Keratinocyte (primary cell): Measurements from ENCODE around the gene SCYGR8. TPM values are rescaled to one million over a fixed set of nuclear protein-coding genes. Genes with fewer than 3 reads are reported as not detected.

Source experiments
- DNase-seq: peaks from one replicate; pipeline ENCODE4 v3.0.0-alpha.2; 2011; ENCODE audit warnings: low read depth, missing footprints, low spot score
- FAIRE-seq: peaks from 2 replicates; lab custom pipeline; 2011; peaks lifted over from hg19 to GRCh38; lab: Jason Lieb, UNC
- H2AFZ ChIP-seq: 2 replicates; pipeline ENCODE4 v1.6.0; 2012; ENCODE audit warnings: low read length, control low read depth, inconsistent platforms; ENCODE audit not compliant: control insufficient read depth
- H3K27ac ChIP-seq: 2 replicates; pipeline ENCODE4 v1.5.1; 2011; ENCODE audit warnings: low read length; ENCODE audit not compliant: control insufficient read depth, insufficient read depth
- H3K27me3 ChIP-seq: 3 replicates; pipeline ENCODE4 v1.6.0; 2011; ENCODE audit warnings: low read length; ENCODE audit not compliant: control insufficient read depth, insufficient read depth; ENCODE audit errors: extremely low read depth
- H3K36me3 ChIP-seq, 2 experiments: 2 replicates in 1 of 2; 3 replicates in 1 of 2; pipeline ENCODE4 v1.5.1; 2011; ENCODE audit warnings: low read length in 2 of 2, mild to moderate bottlenecking in 1 of 2; ENCODE audit not compliant: control insufficient read depth in 2 of 2, insufficient read depth in 2 of 2; ENCODE audit errors: extremely low read depth in 1 of 2
- H3K4me1 ChIP-seq: 3 replicates; pipeline ENCODE4 v1.5.1; 2011; ENCODE audit warnings: low read length; ENCODE audit not compliant: control insufficient read depth, insufficient read depth; ENCODE audit errors: extremely low read depth
- H3K4me2 ChIP-seq: 3 replicates; pipeline ENCODE4 v1.6.0; 2011; ENCODE audit warnings: low read depth, low read length; ENCODE audit not compliant: control insufficient read depth, insufficient read depth; ENCODE audit errors: extremely low read depth
- H3K4me3 ChIP-seq, 3 experiments: fragments of 200-600 bp in 1 of 3; sonication (generic) in 1 of 3; 2 replicates in 2 of 3; 3 replicates in 1 of 3; pipeline ENCODE4 v1.5.1; 2011 to 2016; ENCODE audit warnings: low read length in 3 of 3, mild to moderate bottlenecking in 3 of 3, control low read depth in 2 of 3, inconsistent platforms in 1 of 3, low read depth in 1 of 3, mixed read lengths in 1 of 3, mixed run types in 1 of 3, moderate library complexity in 1 of 3; ENCODE audit not compliant: control insufficient read depth in 2 of 3, insufficient read depth in 2 of 3; ENCODE audit errors: extremely low read depth in 1 of 3
- H3K79me2 ChIP-seq: 2 replicates; pipeline ENCODE4 v1.6.0; 2012; ENCODE audit warnings: low read length; ENCODE audit not compliant: control insufficient read depth, insufficient read depth
- H3K9ac ChIP-seq: 3 replicates; pipeline ENCODE4 v1.6.0; 2011; ENCODE audit warnings: low read length; ENCODE audit not compliant: control insufficient read depth, insufficient read depth; ENCODE audit errors: extremely low read depth
- H3K9me1 ChIP-seq: 3 replicates; pipeline ENCODE4 v1.6.0; 2011; ENCODE audit warnings: low read length; ENCODE audit not compliant: control insufficient read depth, insufficient read depth; ENCODE audit errors: extremely low read depth
- H3K9me3 ChIP-seq: 2 replicates; pipeline ENCODE4 v1.5.1; 2012; ENCODE audit warnings: low read depth, low read length; ENCODE audit not compliant: control insufficient read depth
- H4K20me1 ChIP-seq: 3 replicates; pipeline ENCODE4 v1.6.0; 2011; ENCODE audit warnings: low read length; ENCODE audit not compliant: control insufficient read depth, insufficient read depth; ENCODE audit errors: extremely low read depth
- EZH2 ChIP-seq: IDR thresholded peaks from one replicate; pipeline ENCODE4 v1.6.1; 2012; ENCODE audit warnings: inconsistent platforms, mild to moderate bottlenecking, low read length, moderate library complexity
- dilution Hi-C: fragments of 300-500 bp; cut with MboI; formaldehyde crosslinking; loops from one replicate; pipeline ENCODE4 v1.7.0; 2020; ENCODE audit warnings: low sequenced_read_pairs; ENCODE audit not compliant: extremely low pct_ligation_motif_present
- polyA plus RNA-seq, 5 experiments: library from polyadenylated mRNA; depleted of rRNA in 3 of 5; stranded (reverse) in 3 of 5; stranded (forward) in 1 of 5; unstranded in 1 of 5; fragments of >200 nt; gene quantifications; 1 replicate in 1 of 5; 2 replicates in 3 of 5; 3 replicates in 1 of 5; pipeline versions ENCODE4 v1.2.1 to v1.2.3, GENCODE V29; 2011 to 2012; ENCODE audit warnings: missing spikeins in 2 of 5, low read depth in 1 of 5, low replicate concordance in 1 of 5
- TF ChIP-seq, protein P1 (sequence below), 3 experiments: IDR thresholded peaks in 1 of 3; conservative IDR thresholded peaks in 1 of 3; optimal IDR thresholded peaks in 1 of 3; 2 replicates in 2 of 3; 3 replicates in 1 of 3; pipeline versions ENCODE3 to v1.5.1; 2011; ENCODE audit warnings: low read length in 3 of 3, mild to moderate bottlenecking in 3 of 3, moderate library complexity in 2 of 3, control low read depth in 1 of 3, inconsistent platforms in 1 of 3; ENCODE audit not compliant: insufficient read depth in 2 of 3; ENCODE audit errors: extremely low read depth in 1 of 3

SCYGR8 gene
- polyA plus RNA-seq, 1 donor (not counting 4 experiments of a cell fraction or from before 2014, with no cell fraction given), result not detected

DNA sequence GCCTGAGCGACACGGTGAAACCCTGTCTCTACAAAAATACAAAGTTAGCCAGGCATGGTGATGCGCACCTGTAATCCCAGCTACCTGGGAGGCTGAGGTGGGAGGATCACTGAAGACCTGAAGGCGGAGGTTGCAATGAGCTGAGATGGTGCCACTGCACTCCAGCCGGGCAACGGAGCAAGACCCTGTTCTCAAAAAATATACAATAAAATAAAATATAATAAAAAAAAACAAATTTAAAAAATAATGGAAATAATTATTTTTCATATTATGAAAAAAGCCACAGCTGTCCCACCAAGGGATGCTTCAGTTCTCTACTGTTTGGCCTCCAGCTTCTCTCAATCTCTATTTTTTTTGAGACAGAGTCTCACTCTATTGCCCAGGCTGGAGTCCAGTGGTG, 38.3 kb upstream of the SCYGR8 start:
- no peak overlapping the region for H3K4me3 ChIP-seq
- peaks cover 19% of the 10 kb centered on the region for H3K4me1 ChIP-seq
- no peak overlapping the region for H3K9ac ChIP-seq
- H3K4me2 ChIP-seq, result no peak overlapping the region
- no peak overlapping the region for H2AFZ ChIP-seq
- no peaks in the 10 kb centered on the region for H4K20me1 ChIP-seq
- dilution Hi-C loops, result no loop called here
- H3K27me3 ChIP-seq, result no peaks in the 10 kb centered on the region
- no peaks in the 10 kb centered on the region for H3K9me1 ChIP-seq
- TF ChIP-seq, protein P1, sequence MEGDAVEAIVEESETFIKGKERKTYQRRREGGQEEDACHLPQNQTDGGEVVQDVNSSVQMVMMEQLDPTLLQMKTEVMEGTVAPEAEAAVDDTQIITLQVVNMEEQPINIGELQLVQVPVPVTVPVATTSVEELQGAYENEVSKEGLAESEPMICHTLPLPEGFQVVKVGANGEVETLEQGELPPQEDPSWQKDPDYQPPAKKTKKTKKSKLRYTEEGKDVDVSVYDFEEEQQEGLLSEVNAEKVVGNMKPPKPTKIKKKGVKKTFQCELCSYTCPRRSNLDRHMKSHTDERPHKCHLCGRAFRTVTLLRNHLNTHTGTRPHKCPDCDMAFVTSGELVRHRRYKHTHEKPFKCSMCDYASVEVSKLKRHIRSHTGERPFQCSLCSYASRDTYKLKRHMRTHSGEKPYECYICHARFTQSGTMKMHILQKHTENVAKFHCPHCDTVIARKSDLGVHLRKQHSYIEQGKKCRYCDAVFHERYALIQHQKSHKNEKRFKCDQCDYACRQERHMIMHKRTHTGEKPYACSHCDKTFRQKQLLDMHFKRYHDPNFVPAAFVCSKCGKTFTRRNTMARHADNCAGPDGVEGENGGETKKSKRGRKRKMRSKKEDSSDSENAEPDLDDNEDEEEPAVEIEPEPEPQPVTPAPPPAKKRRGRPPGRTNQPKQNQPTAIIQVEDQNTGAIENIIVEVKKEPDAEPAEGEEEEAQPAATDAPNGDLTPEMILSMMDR (optimal IDR thresholded peaks at IDR 0.05 in 1 of 3, IDR thresholded peaks at IDR 0.05 in 1 of 3, conservative IDR thresholded peaks at IDR 0.05 in 1 of 3; ENCODE audit: extremely low read depth in 1 of 3, insufficient read depth in 2 of 3, low read length in 3 of 3), result no peak
- no peak for TF ChIP-seq EZH2
- DNase-seq (no peak), FAIRE-seq (no peak)
- no peaks in the 10 kb centered on the region for H3K9me3 ChIP-seq
- no peaks in the 10 kb centered on the region for H3K79me2 ChIP-seq
- no peaks in the 10 kb centered on the region for H3K36me3 ChIP-seq
- H3K27ac ChIP-seq, result no peak overlapping the region

DNA sequence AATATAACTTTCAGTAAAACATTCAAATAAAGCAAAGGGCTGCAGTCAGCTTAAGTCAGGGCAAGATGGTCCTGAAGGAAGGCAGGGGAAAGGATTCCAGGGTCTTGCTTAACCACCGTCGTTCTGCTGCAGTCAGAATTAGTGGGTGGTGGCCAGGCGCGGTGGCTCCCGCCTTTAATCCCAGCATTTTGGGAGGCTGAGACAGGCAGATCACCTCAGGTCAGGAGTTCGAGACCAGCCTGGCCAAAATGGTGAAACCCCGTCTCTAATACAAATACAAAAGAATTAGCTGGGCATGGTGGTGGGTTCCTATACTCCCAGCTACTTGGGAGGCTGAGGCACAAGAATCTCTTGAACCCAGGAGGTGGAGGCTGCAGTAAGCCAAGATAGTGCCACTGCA, 34.7 kb upstream of the SCYGR8 start:
- H3K27ac ChIP-seq, result no peak overlapping the region
- no peaks in the 10 kb centered on the region for H3K9me3 ChIP-seq
- no peak overlapping the region for H3K9ac ChIP-seq
- H4K20me1 ChIP-seq, result no peaks in the 10 kb centered on the region
- H2AFZ ChIP-seq, result no peak overlapping the region
- TF ChIP-seq, protein P1 (optimal IDR thresholded peaks at IDR 0.05 in 1 of 3, IDR thresholded peaks at IDR 0.05 in 1 of 3, conservative IDR thresholded peaks at IDR 0.05 in 1 of 3; ENCODE audit: extremely low read depth in 1 of 3, insufficient read depth in 2 of 3, low read length in 3 of 3), result no peak
- TF ChIP-seq EZH2, result no peak
- no peaks in the 10 kb centered on the region for H3K9me1 ChIP-seq
- H3K4me2 ChIP-seq, result no peak overlapping the region
- DNase-seq (no peak), FAIRE-seq (no peak)
- H3K4me1 ChIP-seq, result no peaks in the 10 kb centered on the region
- H3K36me3 ChIP-seq, result no peaks in the 10 kb centered on the region
- dilution Hi-C loops, result no loop called here
- H3K79me2 ChIP-seq, result no peaks in the 10 kb centered on the region
- no peaks in the 10 kb centered on the region for H3K27me3 ChIP-seq
- no peak overlapping the region for H3K4me3 ChIP-seq
